ENCODE data around the gene DYSF.

DYSF gene

DNA sequence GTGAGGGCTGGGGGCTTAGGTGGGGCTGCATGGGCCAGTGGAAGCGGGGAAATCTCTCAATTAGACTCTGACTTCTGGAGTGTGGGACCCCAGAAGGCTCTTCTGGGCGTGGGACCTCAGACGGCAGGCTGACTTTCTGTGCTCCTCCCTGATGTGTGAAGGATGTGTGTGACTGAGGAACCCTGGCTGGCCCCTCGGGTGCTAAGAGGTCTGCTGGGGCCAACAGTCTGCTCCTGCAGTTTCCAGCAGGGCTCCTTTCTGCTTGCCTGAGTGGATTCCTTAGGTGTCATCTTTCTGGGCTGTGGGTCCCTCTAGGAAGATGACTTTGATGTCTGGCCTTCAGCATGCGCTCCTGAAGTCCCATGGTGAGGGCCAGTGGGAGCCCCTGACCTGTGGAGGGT lies 167.5 kb downstream of the DYSF start:
- Histone ChIP-seq H3K27me3 (ENCODE audit: insufficient read depth, low read length, poor library complexity, severe bottlenecking) (no peaks in the 10 kb centered on the region), H3K9ac (ENCODE audit: low read depth, low read length, poor library complexity, severe bottlenecking) (no peak overlapping the region), H2AFZ (ENCODE audit: low read length) (no peak overlapping the region), H4K20me1 (ENCODE audit: insufficient read depth, low read length, poor library complexity, severe bottlenecking) (no peaks in the 10 kb centered on the region), H3F3A (ENCODE audit: low read depth) (no peaks in the 10 kb centered on the region), H3K4me3 (ENCODE audit: low read length, poor library complexity, severe bottlenecking) (no peak overlapping the region), H3K4me2 (ENCODE audit: low read depth, low read length, poor library complexity, severe bottlenecking) (no peak overlapping the region), H3K36me3 (ENCODE audit: insufficient read depth, low read length) (no peaks in the 10 kb centered on the region), H3K4me1 (ENCODE audit: insufficient read depth, low read length, poor library complexity, severe bottlenecking) (no peaks in the 10 kb centered on the region), H3K9me2 (replicated peaks; ENCODE audit: low read depth, low read length) (no peaks in the 10 kb centered on the region), H3K9me3 (ENCODE audit: insufficient read depth, low read depth, low read length) (no peaks in the 10 kb centered on the region), H3K79me2 (ENCODE audit: insufficient read depth, low read length) (no peaks in the 10 kb centered on the region)
- TF ChIP-seq, protein P1, sequence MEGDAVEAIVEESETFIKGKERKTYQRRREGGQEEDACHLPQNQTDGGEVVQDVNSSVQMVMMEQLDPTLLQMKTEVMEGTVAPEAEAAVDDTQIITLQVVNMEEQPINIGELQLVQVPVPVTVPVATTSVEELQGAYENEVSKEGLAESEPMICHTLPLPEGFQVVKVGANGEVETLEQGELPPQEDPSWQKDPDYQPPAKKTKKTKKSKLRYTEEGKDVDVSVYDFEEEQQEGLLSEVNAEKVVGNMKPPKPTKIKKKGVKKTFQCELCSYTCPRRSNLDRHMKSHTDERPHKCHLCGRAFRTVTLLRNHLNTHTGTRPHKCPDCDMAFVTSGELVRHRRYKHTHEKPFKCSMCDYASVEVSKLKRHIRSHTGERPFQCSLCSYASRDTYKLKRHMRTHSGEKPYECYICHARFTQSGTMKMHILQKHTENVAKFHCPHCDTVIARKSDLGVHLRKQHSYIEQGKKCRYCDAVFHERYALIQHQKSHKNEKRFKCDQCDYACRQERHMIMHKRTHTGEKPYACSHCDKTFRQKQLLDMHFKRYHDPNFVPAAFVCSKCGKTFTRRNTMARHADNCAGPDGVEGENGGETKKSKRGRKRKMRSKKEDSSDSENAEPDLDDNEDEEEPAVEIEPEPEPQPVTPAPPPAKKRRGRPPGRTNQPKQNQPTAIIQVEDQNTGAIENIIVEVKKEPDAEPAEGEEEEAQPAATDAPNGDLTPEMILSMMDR (conservative IDR thresholded peaks at IDR 0.05; ENCODE audit: low read length) = no peak
- no peak for TF ChIP-seq EZH2phosphoT487 (IDR thresholded peaks at IDR 0.05; ENCODE audit: borderline replicate concordance)

DNA sequence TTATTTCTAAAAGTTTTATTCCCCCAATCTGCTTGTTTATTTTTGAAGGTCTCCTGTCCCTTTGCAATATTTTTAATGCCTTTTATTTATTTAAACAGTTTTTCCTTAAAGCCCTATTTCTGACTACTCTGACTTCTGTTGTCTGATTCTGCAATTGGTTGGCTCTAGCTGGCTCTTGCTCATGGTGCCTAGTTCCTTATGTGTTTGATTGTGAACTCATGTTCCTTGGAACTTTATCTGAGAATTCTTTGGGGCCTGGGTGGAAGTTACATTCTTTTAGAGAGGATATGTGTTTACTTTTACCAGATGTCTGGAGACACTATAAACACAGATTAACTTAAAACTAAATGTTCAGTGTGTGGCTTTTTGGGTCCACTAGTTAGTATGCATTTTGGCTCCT lies 175.9 kb downstream of the DYSF start:
- H2AFZ ChIP-seq (ENCODE audit: low read length) = no peak overlapping the region
- H3K27me3 ChIP-seq (ENCODE audit: insufficient read depth, low read length, poor library complexity, severe bottlenecking) = no peaks in the 10 kb centered on the region
- no peak overlapping the region for H3K4me2 ChIP-seq (ENCODE audit: low read depth, low read length, poor library complexity, severe bottlenecking)
- H3K4me3 ChIP-seq (ENCODE audit: low read length, poor library complexity, severe bottlenecking) = no peak overlapping the region
- no peaks in the 10 kb centered on the region for H3K4me1 ChIP-seq (ENCODE audit: insufficient read depth, low read length, poor library complexity, severe bottlenecking)
- no peaks in the 10 kb centered on the region for H3K36me3 ChIP-seq (ENCODE audit: insufficient read depth, low read length)
- no peaks in the 10 kb centered on the region for H3F3A ChIP-seq (ENCODE audit: low read depth)
- TF ChIP-seq EZH2phosphoT487 (IDR thresholded peaks at IDR 0.05; ENCODE audit: borderline replicate concordance) = no peak
- TF ChIP-seq, protein P1 (conservative IDR thresholded peaks at IDR 0.05; ENCODE audit: low read length) = no peak
- no peaks in the 10 kb centered on the region for H4K20me1 ChIP-seq (ENCODE audit: insufficient read depth, low read length, poor library complexity, severe bottlenecking)
- H3K9me3 ChIP-seq (ENCODE audit: insufficient read depth, low read depth, low read length) = no peaks in the 10 kb centered on the region
- H3K9me2 ChIP-seq (replicated peaks; ENCODE audit: low read depth, low read length) = no peaks in the 10 kb centered on the region
- H3K79me2 ChIP-seq (ENCODE audit: insufficient read depth, low read length) = no peaks in the 10 kb centered on the region
- no peak overlapping the region for H3K9ac ChIP-seq (ENCODE audit: low read depth, low read length, poor library complexity, severe bottlenecking)

DNA sequence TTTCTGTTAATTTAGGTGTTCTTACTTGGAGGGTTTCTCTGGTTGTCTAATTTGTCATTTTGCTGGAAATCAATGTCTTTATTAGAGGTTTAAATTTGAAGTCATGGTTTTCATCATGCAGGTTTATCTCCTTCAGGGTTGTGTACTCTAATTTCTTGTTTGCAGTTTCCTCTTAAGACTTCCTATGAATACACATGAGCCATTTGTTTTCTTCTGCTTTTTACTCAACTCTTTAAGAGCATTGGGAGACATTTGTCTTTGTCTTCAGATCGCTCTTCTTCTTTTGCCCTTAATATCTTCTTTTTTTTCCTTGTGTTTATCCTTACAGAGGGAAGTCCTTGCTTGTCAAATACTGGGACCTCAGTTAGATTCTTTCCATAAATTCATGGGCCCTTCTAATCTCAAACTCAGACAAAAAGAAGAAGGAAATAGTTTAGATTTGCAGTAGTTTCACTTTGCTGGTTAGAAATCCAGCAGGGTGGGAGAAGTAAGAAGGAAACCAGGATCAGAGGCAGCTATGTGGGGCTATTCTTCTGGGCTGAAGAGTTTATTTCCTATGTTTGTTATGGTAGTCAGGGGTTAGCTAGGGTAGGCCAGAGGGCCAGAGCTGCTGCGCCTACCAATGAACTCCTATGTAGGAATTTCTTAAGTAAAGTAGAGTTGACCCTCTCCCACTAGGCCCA lies 176.6 kb downstream of the DYSF start:
- Histone ChIP-seq H3K9me2 (replicated peaks; ENCODE audit: low read depth, low read length) (no peaks in the 10 kb centered on the region), H3K9ac (ENCODE audit: low read depth, low read length, poor library complexity, severe bottlenecking) (no peak overlapping the region), H4K20me1 (ENCODE audit: insufficient read depth, low read length, poor library complexity, severe bottlenecking) (no peaks in the 10 kb centered on the region), H3K4me2 (ENCODE audit: low read depth, low read length, poor library complexity, severe bottlenecking) (no peak overlapping the region), H3K79me2 (ENCODE audit: insufficient read depth, low read length) (no peaks in the 10 kb centered on the region), H2AFZ (ENCODE audit: low read length) (no peak overlapping the region), H3F3A (ENCODE audit: low read depth) (no peaks in the 10 kb centered on the region), H3K27me3 (ENCODE audit: insufficient read depth, low read length, poor library complexity, severe bottlenecking) (no peaks in the 10 kb centered on the region), H3K9me3 (ENCODE audit: insufficient read depth, low read depth, low read length) (no peaks in the 10 kb centered on the region), H3K36me3 (ENCODE audit: insufficient read depth, low read length) (no peaks in the 10 kb centered on the region), H3K4me3 (ENCODE audit: low read length, poor library complexity, severe bottlenecking) (no peak overlapping the region), H3K4me1 (ENCODE audit: insufficient read depth, low read length, poor library complexity, severe bottlenecking) (no peaks in the 10 kb centered on the region)
- TF ChIP-seq, protein P1 (conservative IDR thresholded peaks at IDR 0.05; ENCODE audit: low read length) = no peak
- no peak for TF ChIP-seq EZH2phosphoT487 (IDR thresholded peaks at IDR 0.05; ENCODE audit: borderline replicate concordance)
